ENCODE results near the gene PIBF1. TPM values are rescaled to one million over a fixed set of nuclear protein-coding genes. Genes with fewer than 3 reads are reported as not detected.
"Not testable (repeated sequence)": the region's sequence is repeated elsewhere in the genome, so short reads cannot be mapped to it uniquely, and the experiment has no call there.

Gene PIBF1
- total RNA-seq, 1 experiment from 2014 or later = 4.8 TPM

DNA sequence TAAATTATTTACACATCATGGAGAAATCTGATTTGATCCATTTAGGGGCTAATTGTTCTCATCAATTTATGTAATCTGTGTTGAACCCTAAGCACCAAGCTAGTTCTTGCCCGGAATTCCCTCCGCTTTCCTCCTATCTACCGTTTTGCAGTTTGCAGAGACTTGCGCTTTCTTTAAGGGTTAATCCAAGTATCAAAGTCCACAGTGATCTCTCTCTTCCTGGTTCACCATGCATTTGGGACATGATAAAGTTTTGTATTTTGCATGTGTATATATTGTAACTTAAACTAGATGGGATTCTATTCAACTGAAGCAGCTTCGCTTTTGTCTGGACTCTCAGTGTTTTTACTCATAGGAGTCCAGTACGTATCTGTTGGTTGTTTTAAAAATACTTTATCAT, 263.1 kb downstream of the PIBF1 start:
- POLR2A ChIA-PET (ENCODE audit: unreplicated experiment) = no interaction called here
- CTCF ChIA-PET = no interaction called here
- intact Hi-C loops (cut with micrococcal nuclease) = no loop called here
- Histone ChIP-seq H3K9me3 (ENCODE audit: low read length) (no peaks in the 10 kb centered on the region), H3F3A (ENCODE audit: low read length, unreplicated experiment) (no peaks in the 10 kb centered on the region), H3K4me2 (ENCODE audit: low read length) (no peak overlapping the region), H3K9ac (ENCODE audit: low read length) (no peak overlapping the region), H3K4me3 (ENCODE audit: low read length) (no peak overlapping the region), H2AFZ (ENCODE audit: low read length) (no peak overlapping the region), H3K27me3 (ENCODE audit: low read length) (no peaks in the 10 kb centered on the region), H3K9me2 (replicated peaks; ENCODE audit: low read length) (no peaks in the 10 kb centered on the region), H3K36me3 (ENCODE audit: low read depth, low read length) (no peaks in the 10 kb centered on the region), H3K27ac (ENCODE audit: low read length) (no peak overlapping the region), H4K20me1 (ENCODE audit: low read length) (no peaks in the 10 kb centered on the region), H3K4me1 (ENCODE audit: insufficient read depth, low read length) (peaks cover 8% of the 10 kb centered on the region; the same call in 1 of the 2 replicates), H3K79me2 (ENCODE audit: low read length) (no peaks in the 10 kb centered on the region)
- no peak for ATAC-seq
- no TSS peak for BruUV-seq (replicated peaks)
- TF ChIP-seq, protein P1, sequence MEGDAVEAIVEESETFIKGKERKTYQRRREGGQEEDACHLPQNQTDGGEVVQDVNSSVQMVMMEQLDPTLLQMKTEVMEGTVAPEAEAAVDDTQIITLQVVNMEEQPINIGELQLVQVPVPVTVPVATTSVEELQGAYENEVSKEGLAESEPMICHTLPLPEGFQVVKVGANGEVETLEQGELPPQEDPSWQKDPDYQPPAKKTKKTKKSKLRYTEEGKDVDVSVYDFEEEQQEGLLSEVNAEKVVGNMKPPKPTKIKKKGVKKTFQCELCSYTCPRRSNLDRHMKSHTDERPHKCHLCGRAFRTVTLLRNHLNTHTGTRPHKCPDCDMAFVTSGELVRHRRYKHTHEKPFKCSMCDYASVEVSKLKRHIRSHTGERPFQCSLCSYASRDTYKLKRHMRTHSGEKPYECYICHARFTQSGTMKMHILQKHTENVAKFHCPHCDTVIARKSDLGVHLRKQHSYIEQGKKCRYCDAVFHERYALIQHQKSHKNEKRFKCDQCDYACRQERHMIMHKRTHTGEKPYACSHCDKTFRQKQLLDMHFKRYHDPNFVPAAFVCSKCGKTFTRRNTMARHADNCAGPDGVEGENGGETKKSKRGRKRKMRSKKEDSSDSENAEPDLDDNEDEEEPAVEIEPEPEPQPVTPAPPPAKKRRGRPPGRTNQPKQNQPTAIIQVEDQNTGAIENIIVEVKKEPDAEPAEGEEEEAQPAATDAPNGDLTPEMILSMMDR (conservative IDR thresholded peaks at IDR 0.05; ENCODE audit: low read depth, low read length) = no peak
- TF ChIP-seq EZH2phosphoT487 (IDR thresholded peaks at IDR 0.05; ENCODE audit: borderline replicate concordance, low read length) (no peak), EZH2 (IDR thresholded peaks at IDR 0.05; ENCODE audit: low read length, unreplicated experiment) (no peak)
- DNase-seq = no peak

DNA sequence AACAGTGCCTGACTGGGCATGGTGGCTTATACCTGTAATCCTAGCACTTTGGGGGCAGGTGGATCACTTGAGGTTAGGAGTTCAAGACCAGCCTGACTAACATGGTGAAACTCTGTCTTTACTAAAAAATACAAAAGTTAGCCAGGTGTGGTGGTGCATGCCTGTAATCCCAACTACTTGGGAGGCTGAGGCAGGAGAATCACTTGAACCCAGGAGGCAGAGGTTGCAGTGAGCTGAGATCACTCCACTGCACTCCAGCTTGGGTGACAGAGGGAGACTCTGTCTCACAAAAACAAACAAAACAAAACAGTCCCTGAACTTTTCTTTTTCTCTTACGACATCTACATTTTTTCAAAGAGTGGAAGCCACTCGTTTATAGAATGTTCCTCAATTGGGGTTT, 266.7 kb downstream of the PIBF1 start:
- H3K9ac ChIP-seq (ENCODE audit: low read length); H3K27me3 ChIP-seq (ENCODE audit: low read length); BruUV-seq (replicated peaks); H3K27ac ChIP-seq (ENCODE audit: low read length); H3K79me2 ChIP-seq (ENCODE audit: low read length); intact Hi-C loops (cut with micrococcal nuclease); ATAC-seq; DNase-seq; POLR2A ChIA-PET (ENCODE audit: unreplicated experiment); H3K4me1 ChIP-seq (ENCODE audit: insufficient read depth, low read length); H3K9me3 ChIP-seq (ENCODE audit: low read length); H3K4me2 ChIP-seq (ENCODE audit: low read length); H2AFZ ChIP-seq (ENCODE audit: low read length); H3K36me3 ChIP-seq (ENCODE audit: low read depth, low read length); H3F3A ChIP-seq (ENCODE audit: low read length, unreplicated experiment); H3K9me2 ChIP-seq (replicated peaks; ENCODE audit: low read length); H3K4me3 ChIP-seq (ENCODE audit: low read length); CTCF ChIA-PET; H4K20me1 ChIP-seq (ENCODE audit: low read length): not testable (repeated sequence)

DNA sequence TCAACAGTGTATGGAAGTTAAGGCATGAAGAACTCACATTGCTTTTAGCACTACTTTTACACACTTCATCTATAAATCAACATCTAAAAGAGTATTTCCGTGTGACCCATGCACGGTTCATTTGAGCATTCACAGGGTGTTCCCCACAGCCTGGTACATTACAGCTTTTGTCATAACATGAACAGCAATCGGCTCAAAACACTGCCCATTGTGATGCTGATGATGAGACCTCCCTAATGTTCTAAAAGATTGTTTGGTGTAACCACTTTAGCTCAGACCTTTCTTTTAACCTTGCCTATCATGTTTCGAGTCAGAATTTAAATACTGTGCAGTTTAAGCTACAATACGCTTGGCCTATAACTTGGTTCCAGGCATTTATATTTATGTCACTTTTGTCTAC, 272.8 kb downstream of the PIBF1 start:
- H3K9me2 ChIP-seq (replicated peaks; ENCODE audit: low read length) = no peaks in the 10 kb centered on the region
- no peak overlapping the region for H3K4me3 ChIP-seq (ENCODE audit: low read length)
- no peak overlapping the region for H3K27ac ChIP-seq (ENCODE audit: low read length)
- intact Hi-C loops (cut with micrococcal nuclease) = loop anchor here (5.0 kb wide), 2 partner anchors 92 to 368 kb away; no protein-coding TSS in a partner anchor
- peaks cover 25% of the 10 kb centered on the region for H3K79me2 ChIP-seq (ENCODE audit: low read length)
- H3K9ac ChIP-seq (ENCODE audit: low read length) = no peak overlapping the region
- H3K4me2 ChIP-seq (ENCODE audit: low read length) = no peak overlapping the region
- H2AFZ ChIP-seq (ENCODE audit: low read length) = no peak overlapping the region
- DNase-seq (no peak), ATAC-seq (no peak)
- no peaks in the 10 kb centered on the region for H3K9me3 ChIP-seq (ENCODE audit: low read length)
- TF ChIP-seq EZH2phosphoT487 (IDR thresholded peaks at IDR 0.05; ENCODE audit: borderline replicate concordance, low read length) (no peak), EZH2 (IDR thresholded peaks at IDR 0.05; ENCODE audit: low read length, unreplicated experiment) (no peak)
- TF ChIP-seq, protein P1 (conservative IDR thresholded peaks at IDR 0.05; ENCODE audit: low read depth, low read length) = no peak
- BruUV-seq (replicated peaks) = no TSS peak
- no peaks in the 10 kb centered on the region for H4K20me1 ChIP-seq (ENCODE audit: low read length)
- no peaks in the 10 kb centered on the region for H3K36me3 ChIP-seq (ENCODE audit: low read depth, low read length)
- peaks cover 3% of the 10 kb centered on the region for H3F3A ChIP-seq (ENCODE audit: low read length, unreplicated experiment)
- peaks cover 28% of the 10 kb centered on the region for H3K4me1 ChIP-seq (ENCODE audit: insufficient read depth, low read length)
- CTCF ChIA-PET = no interaction called here
- POLR2A ChIA-PET (ENCODE audit: unreplicated experiment) = no interaction called here
- no peaks in the 10 kb centered on the region for H3K27me3 ChIP-seq (ENCODE audit: low read length)

All from PC-3 (cell line).